H9 (cell line): Measurements from ENCODE around the gene SLC6A7. TPM values are rescaled to one million over a fixed set of nuclear protein-coding genes. Genes with fewer than 3 reads are reported as not detected.

Experiments
- DNase-seq: peaks from one replicate; pipeline ENCODE4 v3.0.0-alpha.2; 2017
- H2AFZ ChIP-seq: one replicate; pipeline ENCODE4 v1.6.1; 2013; ENCODE audit warnings: mild to moderate bottlenecking, low read length, control low read depth, moderate library complexity
- H2AK5ac ChIP-seq: 2 replicates; pipeline ENCODE4 v1.6.1; 2013; ENCODE audit warnings: low read length, control low read depth, mixed read lengths; ENCODE audit not compliant: insufficient read length
- H2BK120ac ChIP-seq: one replicate; pipeline ENCODE4 v1.6.1; 2013; ENCODE audit warnings: low read depth, mild to moderate bottlenecking, low read length, control low read depth, inconsistent platforms; ENCODE audit not compliant: poor library complexity, severe bottlenecking
- H2BK12ac ChIP-seq: 2 replicates; pipeline ENCODE4 v1.6.1; 2013; ENCODE audit warnings: low read length, control low read depth, mixed read lengths, low read depth; ENCODE audit not compliant: insufficient read length
- H2BK15ac ChIP-seq: 2 replicates; pipeline ENCODE4 v1.6.1; 2013; ENCODE audit warnings: low read depth, low read length, control low read depth
- H2BK20ac ChIP-seq: one replicate; pipeline ENCODE4 v1.6.1; 2013; ENCODE audit warnings: low read depth, mild to moderate bottlenecking, low read length, control low read depth, inconsistent platforms; ENCODE audit not compliant: poor library complexity, severe bottlenecking
- H2BK5ac ChIP-seq: 2 replicates; pipeline ENCODE4 v1.6.1; 2013; ENCODE audit warnings: low read length, control low read depth, mixed read lengths; ENCODE audit not compliant: insufficient read length
- H3K14ac ChIP-seq: 2 replicates; pipeline ENCODE4 v1.6.1; 2013; ENCODE audit warnings: low read length, control low read depth; ENCODE audit not compliant: insufficient read depth
- H3K18ac ChIP-seq: 2 replicates; pipeline ENCODE4 v1.6.1; 2013; ENCODE audit warnings: low read depth, mild to moderate bottlenecking, mixed read lengths, low read length, control low read depth; ENCODE audit not compliant: insufficient read length
- H3K23ac ChIP-seq: 2 replicates; pipeline ENCODE4 v1.6.1; 2013; ENCODE audit warnings: low read length, control low read depth, mixed read lengths, low read depth; ENCODE audit not compliant: insufficient read length
- H3K23me2 ChIP-seq: 2 replicates; pipeline ENCODE4 v1.6.1; 2013; ENCODE audit warnings: low read depth, mild to moderate bottlenecking, mixed read lengths, low read length, control low read depth; ENCODE audit not compliant: insufficient read length, poor library complexity, severe bottlenecking
- H3K27ac ChIP-seq: 2 replicates; pipeline ENCODE4 v1.5.1; 2013; ENCODE audit warnings: low read length, control low read depth, mixed read lengths, low read depth; ENCODE audit not compliant: insufficient read length
- H3K27me3 ChIP-seq: 2 replicates; pipeline ENCODE4 v1.6.1; 2013; ENCODE audit warnings: low read length, control low read depth, inconsistent platforms; ENCODE audit not compliant: insufficient read depth
- H3K4ac ChIP-seq: 2 replicates; pipeline ENCODE4 v1.6.1; 2013; ENCODE audit warnings: low read depth, mild to moderate bottlenecking, control low read depth, inconsistent platforms, low read length, moderate library complexity
- H3K4me1 ChIP-seq: 2 replicates; pipeline ENCODE4 v1.6.1; 2013; ENCODE audit warnings: low read length, control low read depth, inconsistent platforms; ENCODE audit not compliant: insufficient read depth
- H3K4me2 ChIP-seq: 2 replicates; pipeline ENCODE4 v1.6.1; 2013; ENCODE audit warnings: low read length, control low read depth, mixed read lengths; ENCODE audit not compliant: insufficient read length, insufficient read depth
- H3K56ac ChIP-seq: 2 replicates; pipeline ENCODE4 v1.6.1; 2013; ENCODE audit warnings: low read depth, mild to moderate bottlenecking, mixed read lengths, low read length, control low read depth; ENCODE audit not compliant: insufficient read length
- H3K79me1 ChIP-seq: 2 replicates; pipeline ENCODE4 v1.6.1; 2013; ENCODE audit warnings: low read depth, mild to moderate bottlenecking, moderate library complexity, low read length, control low read depth, inconsistent platforms; ENCODE audit not compliant: insufficient read depth, poor library complexity, severe bottlenecking
- H3K79me2 ChIP-seq: 2 replicates; pipeline ENCODE4 v1.6.1; 2013; ENCODE audit warnings: low read length, control low read depth, inconsistent platforms; ENCODE audit not compliant: insufficient read depth
- H3K9ac ChIP-seq: 2 replicates; pipeline ENCODE4 v1.6.1; 2013; ENCODE audit warnings: low read length, control low read depth, mixed read lengths; ENCODE audit not compliant: insufficient read length; ENCODE audit errors: extremely low read depth
- H3K9me3 ChIP-seq: one replicate; pipeline ENCODE4 v1.6.1; 2013; ENCODE audit warnings: low read depth, low read length, inconsistent platforms; ENCODE audit not compliant: control insufficient read depth
- H3T11ph ChIP-seq: one replicate; pipeline ENCODE4 v1.6.1; 2013; ENCODE audit warnings: mild to moderate bottlenecking, low read length, control low read depth, inconsistent platforms
- H4K20me1 ChIP-seq: one replicate; pipeline ENCODE4 v1.6.1; 2013; ENCODE audit not compliant: control insufficient read depth, insufficient read length, insufficient read depth
- H4K5ac ChIP-seq: 2 replicates; pipeline ENCODE4 v1.6.1; 2013; ENCODE audit warnings: low read depth, mild to moderate bottlenecking, mixed read lengths, low read length, control low read depth; ENCODE audit not compliant: insufficient read length
- H4K8ac ChIP-seq: replicated peaks from 2 replicates; pipeline ENCODE4 v1.6.1; 2013; ENCODE audit warnings: low read length, control low read depth, mixed read lengths, low read depth; ENCODE audit not compliant: insufficient read length
- H4K91ac ChIP-seq: 2 replicates; pipeline ENCODE4 v1.6.1; 2013; ENCODE audit warnings: low read depth, mild to moderate bottlenecking, moderate library complexity, mixed read lengths, low read length, control low read depth; ENCODE audit not compliant: insufficient read length
- H3K27ac Mint-ChIP-seq, 3 experiments: 2 replicates in 2 of 3; 3 replicates in 1 of 3; pipeline ENCODE4 v1.8.0; 2020 to 2021; ENCODE audit warnings: mixed read lengths in 3 of 3, mild to moderate bottlenecking in 1 of 3, moderate library complexity in 1 of 3
- H3K27me3 Mint-ChIP-seq: 2 replicates; pipeline ENCODE4 v1.8.0; 2021; ENCODE audit warnings: low read depth, mild to moderate bottlenecking, moderate library complexity, mixed read lengths
- H3K36me3 Mint-ChIP-seq, 3 experiments: 2 replicates in 2 of 3; 3 replicates in 1 of 3; pipeline ENCODE4 v1.8.0; 2020 to 2021; ENCODE audit warnings: low read depth in 3 of 3, mixed read lengths in 3 of 3; ENCODE audit not compliant: insufficient read depth in 1 of 3
- H3K4me1 Mint-ChIP-seq, 2 experiments: 2 replicates each; pipeline ENCODE4 v1.8.0; 2020; ENCODE audit warnings: mixed read lengths in 2 of 2
- H3K4me3 Mint-ChIP-seq, 2 experiments: 2 replicates in 1 of 2; 3 replicates in 1 of 2; pipeline ENCODE4 v1.8.0; 2020 to 2021; ENCODE audit warnings: mild to moderate bottlenecking in 2 of 2, mixed read lengths in 2 of 2, moderate library complexity in 1 of 2
- H3K9me3 Mint-ChIP-seq, 2 experiments: 2 replicates in 1 of 2; 3 replicates in 1 of 2; pipeline ENCODE4 v1.8.0; 2020; ENCODE audit warnings: mild to moderate bottlenecking in 2 of 2, mixed read lengths in 2 of 2, moderate library complexity in 1 of 2
- WGBS: extraction: QIAGEN DNeasy Blood & Tissue Kit; methylation state at CpG from one replicate; pipeline ENCODE4 v1.1.7; 2013; ENCODE audit warnings: missing lambda C conversion rate, low lambda C conversion rate, mixed read lengths; ENCODE audit not compliant: insufficient read length; ENCODE audit errors: extremely low coverage; 5-methylcytosine and 5-hydroxymethylcytosine counted together
- total RNA-seq: library from RNA; stranded (reverse); gene quantifications from 2 replicates; pipeline ENCODE4 v1.2.1, GENCODE V29; 2021
- TF ChIP-seq, protein P1 (sequence below): fragments of 200-600 bp; sonication (generic); conservative IDR thresholded peaks from 3 replicates; pipeline ENCODE4 v1.8.0; 2021; ENCODE audit warnings: antibody characterized with exemption, mild to moderate bottlenecking

The SLC6A7 gene
- total RNA-seq, 1 experiment from 2014 or later, result not detected

DNA sequence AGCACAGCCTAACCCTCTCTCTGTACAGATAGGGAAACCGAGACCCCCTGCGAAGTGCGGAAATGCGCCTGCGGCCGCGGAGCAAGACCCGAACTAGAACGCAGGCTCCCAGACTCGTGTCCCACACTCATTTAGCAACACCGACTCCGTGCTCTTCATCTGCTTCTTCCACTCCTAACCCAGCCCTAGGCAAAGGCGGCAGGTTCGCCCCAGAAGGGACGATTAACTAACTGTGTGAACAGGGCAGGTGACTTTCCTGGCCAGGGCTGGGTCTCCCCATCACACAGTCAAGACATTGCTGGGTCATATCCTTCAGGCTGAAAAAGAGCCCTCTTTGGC, 22.4 kb upstream of the SLC6A7 start:
- H3K27me3 Mint-ChIP-seq, result peaks cover 99% of the 10 kb centered on the region
- no peak overlapping the region for H4K5ac ChIP-seq
- H3K27me3 ChIP-seq, result peaks cover 63% of the 10 kb centered on the region
- no peaks in the 10 kb centered on the region for H3K36me3 Mint-ChIP-seq
- no peak overlapping the region for H4K8ac ChIP-seq
- H4K20me1 ChIP-seq, result no peaks in the 10 kb centered on the region
- no peak overlapping the region for H3K23ac ChIP-seq
- H3K4me1 ChIP-seq, result no peaks in the 10 kb centered on the region
- H3K4me3 Mint-ChIP-seq, result peak overlapping the region; percentile 15 to 60; a peak in 3 of 5 replicates
- DNase-seq, result no peak
- no peak overlapping the region for H3K14ac ChIP-seq
- no peak overlapping the region for H3K27ac Mint-ChIP-seq
- H2BK120ac ChIP-seq, result no peak overlapping the region
- no peaks in the 10 kb centered on the region for H3K79me1 ChIP-seq
- H3K23me2 ChIP-seq, result no peaks in the 10 kb centered on the region
- TF ChIP-seq, protein P1, sequence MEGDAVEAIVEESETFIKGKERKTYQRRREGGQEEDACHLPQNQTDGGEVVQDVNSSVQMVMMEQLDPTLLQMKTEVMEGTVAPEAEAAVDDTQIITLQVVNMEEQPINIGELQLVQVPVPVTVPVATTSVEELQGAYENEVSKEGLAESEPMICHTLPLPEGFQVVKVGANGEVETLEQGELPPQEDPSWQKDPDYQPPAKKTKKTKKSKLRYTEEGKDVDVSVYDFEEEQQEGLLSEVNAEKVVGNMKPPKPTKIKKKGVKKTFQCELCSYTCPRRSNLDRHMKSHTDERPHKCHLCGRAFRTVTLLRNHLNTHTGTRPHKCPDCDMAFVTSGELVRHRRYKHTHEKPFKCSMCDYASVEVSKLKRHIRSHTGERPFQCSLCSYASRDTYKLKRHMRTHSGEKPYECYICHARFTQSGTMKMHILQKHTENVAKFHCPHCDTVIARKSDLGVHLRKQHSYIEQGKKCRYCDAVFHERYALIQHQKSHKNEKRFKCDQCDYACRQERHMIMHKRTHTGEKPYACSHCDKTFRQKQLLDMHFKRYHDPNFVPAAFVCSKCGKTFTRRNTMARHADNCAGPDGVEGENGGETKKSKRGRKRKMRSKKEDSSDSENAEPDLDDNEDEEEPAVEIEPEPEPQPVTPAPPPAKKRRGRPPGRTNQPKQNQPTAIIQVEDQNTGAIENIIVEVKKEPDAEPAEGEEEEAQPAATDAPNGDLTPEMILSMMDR, result no peak
- H2AFZ ChIP-seq, result no peak overlapping the region
- H3K9ac ChIP-seq, result no peak overlapping the region
- H3K56ac ChIP-seq, result no peak overlapping the region
- H3K79me2 ChIP-seq, result no peaks in the 10 kb centered on the region
- no peak overlapping the region for H2BK5ac ChIP-seq
- no CpG with 5 or more reads among the region's 15 CpGs for WGBS
- H2AK5ac ChIP-seq, result no peak overlapping the region
- no peak overlapping the region for H4K91ac ChIP-seq
- peaks cover 3 to 6% of the 10 kb centered on the region in 2 experiments; a peak in 2 of 5 replicates for H3K9me3 Mint-ChIP-seq
- no peaks in the 10 kb centered on the region for H3K9me3 ChIP-seq
- H3K4me2 ChIP-seq, result peak overlapping the region; percentile 37
- no peak overlapping the region for H3K4ac ChIP-seq
- H3K18ac ChIP-seq, result no peak overlapping the region
- no peak overlapping the region for H2BK15ac ChIP-seq
- no peak overlapping the region for H3T11ph ChIP-seq
- H3K27ac ChIP-seq, result no peak overlapping the region
- no peak overlapping the region for H2BK12ac ChIP-seq
- H2BK20ac ChIP-seq, result no peak overlapping the region
- peaks cover 13 to 19% of the 10 kb centered on the region in 2 experiments for H3K4me1 Mint-ChIP-seq
